HEK293 (cell line): Measurements from ENCODE around the gene TP63.

Experiments
- CTCF ChIP-seq: fragments of 450-650 bp; formaldehyde crosslinking; IDR thresholded peaks from 2 replicates; pipeline ENCODE4 v1.5.1; 2016; ENCODE audit warnings: missing biosample characterization, missing genetic modification characterization
- GLIS1 ChIP-seq: fragments of 450-650 bp; formaldehyde crosslinking; IDR thresholded peaks from 2 replicates; pipeline ENCODE4 v1.5.1; 2016; ENCODE audit warnings: missing biosample characterization, missing genetic modification characterization
- PATZ1 ChIP-seq: fragments of 450-650 bp; formaldehyde crosslinking; IDR thresholded peaks from 2 replicates; pipeline ENCODE4 v1.5.1; 2016; ENCODE audit warnings: missing biosample characterization, missing genetic modification characterization
- ZBTB8A ChIP-seq: fragments of 450-650 bp; formaldehyde crosslinking; IDR thresholded peaks from 2 replicates; pipeline ENCODE4 v1.5.1; 2016; ENCODE audit warnings: missing biosample characterization, missing genetic modification characterization
- ZNF324 ChIP-seq: fragments of 450-650 bp; formaldehyde crosslinking; IDR thresholded peaks from 2 replicates; pipeline ENCODE4 v1.5.1; 2016; ENCODE audit warnings: missing biosample characterization, missing genetic modification characterization
- ZNF660 ChIP-seq: fragments of 450-650 bp; IDR thresholded peaks from 2 replicates; pipeline ENCODE4 v1.5.1; 2018; ENCODE audit warnings: missing biosample characterization, mild to moderate bottlenecking, missing genetic modification characterization

- TF ChIP-seq CTCF (tag by site-specific recombination) (no peak), ZBTB8A (tag by site-specific recombination) (no peak), ZNF660 (tag by site-specific recombination) (no peak), ZNF324 (tag by site-specific recombination) (no peak), GLIS1 (no peak), PATZ1 (no peak)
Observed at GRCh38 chr3:189862385-189862998, 231.3 kb downstream of the TP63 start.
